NOMO-1 treated with dmso at 0.1 percent for 144 hours (cell line): ENCODE results near the gene STX4.

ENCODE experiments used
- DNase-seq: peaks from one replicate; lab custom pipeline; 2025; ENCODE audit not compliant: unreplicated experiment; lab: John Stamatoyannopoulos, UW

The STX4 gene

DNA sequence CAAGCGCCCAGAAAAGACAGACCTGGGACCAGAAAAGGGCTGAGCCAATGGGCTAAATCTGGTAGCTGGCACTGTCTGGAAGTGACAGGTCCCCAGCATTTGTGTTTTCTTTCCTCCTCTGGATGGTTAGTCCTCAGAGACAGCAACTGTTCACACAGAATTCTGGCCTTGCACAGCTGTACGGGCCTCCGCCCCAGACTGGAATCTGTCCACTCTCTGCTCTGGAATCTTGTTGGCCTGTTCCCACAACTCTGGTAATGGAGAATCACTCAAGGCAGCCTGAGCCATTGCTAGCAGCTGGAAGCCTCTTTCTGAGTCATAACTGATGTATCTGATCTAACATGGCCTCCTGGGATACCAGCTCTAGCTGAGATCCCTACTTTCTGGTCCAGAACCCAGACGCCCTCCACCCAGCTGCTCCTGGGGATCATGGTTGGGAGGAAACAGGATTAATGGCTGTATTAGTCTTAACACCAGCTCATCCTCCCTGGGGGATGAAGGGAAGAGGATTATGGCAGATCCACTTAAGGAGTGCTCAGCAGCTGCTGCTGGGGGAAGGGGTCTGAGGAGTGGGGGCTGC is 31.6 kb downstream of the STX4 start:
- no peak for DNase-seq

DNA sequence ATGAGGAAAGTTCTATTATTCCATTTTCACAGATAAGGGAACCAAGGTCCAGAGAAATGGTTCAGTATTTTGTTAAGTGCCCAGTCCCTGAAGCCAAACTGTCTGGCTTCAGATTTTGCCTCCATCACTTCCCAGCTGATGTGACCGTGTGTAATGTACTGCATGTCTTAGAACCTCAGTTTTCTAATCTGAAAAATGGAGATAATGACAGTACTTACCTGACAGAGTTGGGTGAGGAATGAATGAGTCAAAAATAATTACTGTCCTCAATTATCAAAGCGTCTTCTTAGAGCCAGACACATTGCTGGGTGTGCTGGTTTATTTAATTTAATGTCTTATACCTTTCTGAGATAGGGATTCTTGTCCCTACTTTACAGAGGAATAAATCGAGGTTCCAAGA is 34.0 kb downstream of the STX4 start:
- DNase-seq, result no peak

DNA sequence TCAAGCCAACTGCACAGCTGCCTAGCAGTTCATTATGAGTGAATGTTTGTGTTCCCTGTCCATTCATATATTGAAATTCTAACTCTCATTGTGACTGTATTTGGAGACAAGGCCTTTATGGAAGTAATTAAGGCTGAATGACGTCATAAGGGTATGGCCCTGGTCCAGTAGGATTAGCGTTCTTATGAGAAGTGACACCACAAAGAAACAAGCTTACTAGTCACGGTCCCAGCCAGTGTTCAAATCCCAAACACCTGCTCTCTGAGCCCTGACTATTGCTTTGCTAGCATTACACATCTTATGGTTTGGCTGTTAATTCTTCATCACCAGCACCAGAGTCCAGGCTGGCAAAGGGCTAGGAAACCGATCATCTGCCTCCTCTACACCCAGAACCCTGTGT is 38.5 kb downstream of the STX4 start:
- no peak for DNase-seq

DNA sequence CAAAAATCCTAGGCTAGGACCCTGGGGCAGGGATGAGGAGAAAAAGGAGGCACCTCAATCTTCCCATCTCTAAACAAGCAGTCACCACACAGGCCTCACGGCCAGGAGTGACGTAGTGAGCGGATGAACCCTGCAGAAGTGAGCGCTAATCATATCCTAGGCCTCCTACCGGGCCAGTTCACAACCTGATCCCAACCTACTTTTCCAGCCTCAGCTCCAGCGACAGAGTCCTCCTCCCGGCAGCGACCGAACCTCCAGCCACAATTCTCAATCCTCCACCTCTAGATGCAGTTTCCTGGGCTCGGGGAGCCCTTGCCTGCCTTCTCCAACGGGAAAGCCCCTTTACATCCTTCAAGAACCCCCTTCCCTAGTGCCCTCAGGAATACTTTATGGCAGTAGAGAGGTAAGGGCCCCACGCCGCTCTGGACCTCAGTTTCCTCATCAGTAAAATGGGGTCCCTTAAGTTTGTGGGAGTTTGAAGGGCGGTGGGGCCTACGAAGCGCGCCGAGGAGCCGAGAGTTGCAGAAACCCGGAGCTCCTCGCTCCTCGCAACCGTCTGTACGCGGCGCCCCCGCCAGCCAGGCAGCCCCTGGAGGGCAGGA is 39.3 kb downstream of the STX4 start:
- DNase-seq, result peak; percentile 44

DNA sequence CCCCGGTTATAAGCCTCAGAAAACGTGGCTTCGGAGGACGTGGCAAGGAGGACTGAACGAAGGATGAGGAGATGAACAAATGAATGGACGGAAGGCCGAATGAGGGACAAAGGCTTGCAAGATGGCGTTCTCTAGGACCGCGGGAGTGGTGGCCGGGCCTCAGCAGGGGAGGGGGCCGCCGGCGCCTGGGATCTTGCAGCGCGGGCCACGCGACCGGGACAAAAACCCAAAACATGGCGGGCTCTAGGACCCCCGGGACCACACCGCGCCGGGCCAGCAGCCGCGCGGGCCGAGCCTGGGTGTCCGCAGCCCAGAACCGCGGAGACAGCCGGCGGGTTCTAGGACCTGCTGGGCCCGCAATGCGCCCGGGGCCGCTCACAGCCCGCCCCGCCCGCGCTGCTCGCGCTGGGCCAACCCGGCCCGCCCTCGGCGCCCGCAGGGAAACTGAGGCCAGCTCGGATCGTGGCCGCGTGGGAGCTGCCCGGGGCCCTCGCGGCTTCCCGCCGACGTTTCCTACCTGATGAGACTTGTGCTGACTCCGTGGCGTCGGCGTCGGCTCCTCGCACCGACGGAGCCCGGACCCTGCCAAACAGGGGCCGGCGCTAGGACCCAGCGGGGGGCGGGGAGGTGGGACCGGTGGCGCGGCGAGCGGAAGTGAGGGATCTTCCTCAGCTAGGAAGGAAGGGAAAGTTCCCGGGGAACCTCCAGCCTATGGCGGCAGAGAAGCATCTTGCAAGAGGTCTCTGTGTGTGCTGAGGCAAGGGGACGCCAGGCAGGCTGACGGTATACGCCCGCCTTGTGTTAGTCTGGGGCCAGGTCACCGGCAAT is 40.0 kb downstream of the STX4 start:
- peak; percentile 75 for DNase-seq

DNA sequence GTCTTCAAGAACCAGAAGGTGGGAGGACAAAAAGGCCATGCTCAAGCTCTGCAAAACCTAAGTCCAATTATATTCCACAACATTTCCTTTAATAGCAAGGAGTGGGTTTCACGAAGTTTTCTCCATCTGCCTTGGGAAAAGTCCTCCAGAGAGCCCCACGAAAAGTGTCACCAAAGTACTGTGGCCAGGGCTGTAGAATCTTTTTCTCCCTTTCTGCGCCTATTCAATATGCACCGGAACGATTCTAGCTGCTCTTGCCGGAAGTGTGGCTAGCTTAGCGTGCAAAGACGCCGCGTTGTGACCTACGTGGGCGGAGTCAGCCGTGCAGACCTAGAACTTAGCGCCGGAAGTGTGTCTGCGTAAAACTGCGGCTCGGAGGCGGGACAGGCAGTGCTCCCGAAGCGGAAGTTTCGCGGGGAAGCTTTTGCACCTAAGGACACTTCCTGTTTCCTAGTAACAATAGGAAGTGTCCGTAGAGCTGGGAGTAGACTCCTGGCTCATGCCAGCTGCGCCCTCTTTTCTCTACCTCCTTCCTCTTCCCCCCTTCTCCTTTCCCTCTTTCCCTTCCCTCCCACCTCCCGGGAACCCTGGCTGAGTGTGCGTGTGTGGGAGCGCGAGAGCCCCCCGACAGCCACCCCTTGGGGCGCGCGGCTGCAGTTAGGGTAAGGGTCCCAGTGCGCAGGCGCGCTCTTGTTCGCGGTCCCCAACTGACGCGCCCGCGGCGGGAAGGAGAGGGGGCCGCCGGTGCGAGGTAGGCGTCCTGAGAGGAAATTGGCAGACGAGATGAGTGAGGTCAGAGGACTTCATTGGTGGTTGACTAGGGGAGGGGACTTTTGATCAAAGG is 40.8 kb downstream of the STX4 start, which contains the start of the genes ZNF646 and ZNF668:
TSS of gene ZNF646 (plus strand) at position 453 of the 844 bp plus-strand sequence. CDS start 1,903 bp downstream, outside the sequence.
TSS of gene ZNF668 (minus strand) at position 271 of the 844 bp plus-strand sequence. CDS start 9,781 bp downstream, outside the sequence.
- DNase-seq, result peak; percentile 100

DNA sequence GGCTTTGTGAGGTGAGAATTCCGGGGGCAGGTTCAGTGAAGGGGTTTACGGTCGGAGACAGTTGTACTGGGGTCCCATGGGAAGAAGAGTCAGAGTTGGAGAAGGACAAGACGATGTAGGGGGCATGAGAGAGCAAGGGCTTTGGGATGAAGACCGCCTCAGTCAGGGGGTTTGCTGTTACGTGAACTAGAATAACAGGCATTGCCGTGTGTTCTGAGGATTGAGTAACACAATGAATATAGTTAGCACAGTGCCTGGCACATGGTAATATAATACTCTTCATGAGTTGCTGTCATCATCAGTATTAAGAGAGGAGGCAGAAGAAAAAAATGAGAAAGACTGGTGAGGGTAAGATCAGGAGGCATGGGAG is 41.4 kb downstream of the STX4 start:
- no peak for DNase-seq

DNA sequence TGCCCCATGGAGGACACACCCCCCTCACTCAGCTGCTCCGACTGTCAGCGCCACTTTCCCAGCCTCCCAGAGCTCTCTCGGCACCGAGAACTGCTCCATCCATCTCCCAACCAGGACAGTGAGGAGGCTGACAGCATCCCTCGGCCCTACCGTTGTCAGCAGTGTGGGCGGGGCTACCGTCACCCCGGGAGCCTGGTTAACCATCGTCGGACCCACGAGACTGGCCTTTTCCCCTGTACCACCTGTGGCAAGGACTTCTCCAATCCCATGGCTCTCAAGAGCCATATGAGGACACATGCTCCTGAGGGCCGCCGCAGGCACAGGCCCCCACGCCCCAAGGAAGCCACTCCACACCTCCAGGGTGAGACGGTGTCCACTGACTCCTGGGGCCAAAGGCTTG is 43.0 kb downstream of the STX4 start:
- no peak for DNase-seq

DNA sequence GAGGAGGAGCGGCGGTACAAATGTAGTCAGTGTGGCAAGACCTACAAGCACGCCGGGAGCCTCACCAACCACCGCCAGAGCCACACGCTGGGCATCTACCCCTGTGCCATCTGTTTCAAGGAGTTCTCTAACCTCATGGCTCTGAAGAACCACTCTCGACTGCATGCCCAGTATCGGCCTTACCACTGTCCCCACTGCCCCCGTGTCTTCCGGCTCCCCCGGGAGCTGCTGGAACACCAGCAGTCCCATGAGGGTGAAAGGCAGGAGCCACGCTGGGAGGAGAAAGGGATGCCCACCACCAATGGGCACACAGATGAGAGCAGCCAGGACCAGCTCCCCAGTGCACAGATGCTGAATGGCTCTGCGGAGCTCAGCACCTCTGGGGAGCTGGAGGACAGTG is 43.7 kb downstream of the STX4 start:
- no peak for DNase-seq

DNA sequence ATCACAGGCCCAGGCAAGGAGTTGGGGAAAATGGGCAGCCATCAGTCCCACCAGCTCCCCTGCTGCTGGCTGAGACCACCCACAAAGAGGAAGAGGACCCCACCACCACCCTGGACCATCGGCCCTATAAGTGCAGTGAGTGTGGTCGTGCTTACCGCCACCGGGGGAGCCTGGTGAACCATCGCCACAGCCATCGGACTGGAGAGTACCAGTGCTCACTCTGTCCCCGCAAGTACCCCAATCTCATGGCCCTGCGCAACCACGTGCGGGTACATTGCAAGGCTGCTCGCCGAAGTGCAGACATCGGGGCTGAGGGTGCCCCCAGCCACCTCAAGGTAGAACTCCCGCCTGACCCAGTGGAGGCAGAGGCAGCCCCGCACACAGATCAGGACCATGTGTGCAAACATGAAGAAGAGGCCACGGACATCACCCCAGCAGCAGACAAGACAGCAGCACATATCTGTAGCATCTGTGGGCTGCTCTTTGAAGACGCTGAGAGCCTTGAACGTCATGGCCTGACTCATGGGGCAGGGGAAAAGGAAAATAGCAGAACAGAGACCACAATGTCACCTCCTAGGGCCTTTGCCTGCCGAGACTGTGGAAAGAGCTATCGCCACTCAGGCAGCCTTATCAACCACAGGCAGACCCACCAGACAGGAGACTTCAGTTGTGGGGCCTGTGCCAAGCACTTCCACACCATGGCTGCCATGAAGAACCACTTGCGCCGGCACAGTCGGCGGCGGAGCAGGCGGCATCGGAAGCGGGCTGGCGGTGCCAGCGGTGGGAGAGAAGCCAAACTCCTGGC is 44.4 kb downstream of the STX4 start:
- no peak for DNase-seq

DNA sequence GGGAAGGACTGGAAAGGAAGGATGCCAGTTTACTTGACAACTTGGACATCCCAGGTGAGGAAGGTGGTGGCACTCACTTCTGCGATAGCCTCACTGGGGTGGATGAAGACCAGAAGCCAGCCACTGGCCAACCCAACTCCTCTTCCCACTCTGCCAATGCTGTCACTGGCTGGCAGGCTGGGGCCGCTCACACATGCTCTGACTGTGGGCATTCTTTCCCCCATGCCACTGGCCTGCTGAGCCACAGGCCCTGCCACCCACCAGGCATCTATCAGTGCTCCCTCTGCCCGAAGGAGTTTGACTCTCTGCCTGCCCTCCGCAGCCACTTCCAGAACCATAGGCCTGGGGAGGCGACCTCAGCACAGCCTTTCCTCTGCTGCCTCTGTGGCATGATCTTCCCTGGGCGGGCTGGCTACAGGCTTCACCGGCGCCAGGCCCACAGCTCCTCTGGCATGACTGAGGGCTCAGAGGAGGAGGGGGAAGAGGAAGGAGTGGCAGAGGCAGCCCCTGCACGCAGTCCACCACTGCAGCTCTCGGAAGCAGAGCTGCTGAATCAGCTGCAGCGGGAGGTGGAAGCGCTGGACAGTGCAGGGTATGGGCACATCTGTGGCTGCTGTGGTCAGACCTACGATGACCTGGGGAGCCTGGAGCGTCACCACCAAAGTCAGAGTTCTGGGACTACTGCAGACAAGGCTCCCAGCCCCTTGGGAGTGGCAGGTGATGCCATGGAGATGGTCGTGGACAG is 45.4 kb downstream of the STX4 start:
- DNase-seq, result no peak

DNA sequence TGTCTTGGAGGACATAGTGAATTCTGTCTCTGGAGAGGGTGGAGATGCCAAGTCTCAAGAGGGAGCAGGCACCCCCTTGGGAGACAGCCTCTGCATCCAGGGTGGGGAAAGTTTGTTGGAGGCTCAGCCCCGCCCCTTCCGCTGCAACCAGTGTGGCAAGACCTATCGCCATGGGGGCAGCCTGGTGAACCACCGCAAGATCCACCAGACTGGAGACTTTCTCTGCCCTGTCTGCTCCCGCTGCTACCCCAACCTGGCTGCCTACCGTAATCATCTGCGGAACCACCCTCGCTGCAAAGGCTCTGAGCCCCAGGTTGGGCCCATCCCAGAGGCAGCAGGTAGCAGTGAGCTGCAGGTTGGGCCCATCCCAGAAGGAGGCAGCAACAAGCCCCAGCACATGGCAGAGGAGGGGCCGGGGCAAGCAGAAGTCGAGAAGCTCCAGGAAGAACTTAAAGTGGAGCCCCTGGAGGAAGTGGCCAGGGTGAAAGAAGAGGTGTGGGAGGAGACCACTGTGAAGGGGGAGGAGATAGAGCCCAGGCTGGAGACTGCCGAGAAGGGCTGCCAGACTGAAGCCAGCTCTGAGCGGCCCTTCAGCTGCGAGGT is 46.1 kb downstream of the STX4 start:
- peak; percentile 84 for DNase-seq

DNA sequence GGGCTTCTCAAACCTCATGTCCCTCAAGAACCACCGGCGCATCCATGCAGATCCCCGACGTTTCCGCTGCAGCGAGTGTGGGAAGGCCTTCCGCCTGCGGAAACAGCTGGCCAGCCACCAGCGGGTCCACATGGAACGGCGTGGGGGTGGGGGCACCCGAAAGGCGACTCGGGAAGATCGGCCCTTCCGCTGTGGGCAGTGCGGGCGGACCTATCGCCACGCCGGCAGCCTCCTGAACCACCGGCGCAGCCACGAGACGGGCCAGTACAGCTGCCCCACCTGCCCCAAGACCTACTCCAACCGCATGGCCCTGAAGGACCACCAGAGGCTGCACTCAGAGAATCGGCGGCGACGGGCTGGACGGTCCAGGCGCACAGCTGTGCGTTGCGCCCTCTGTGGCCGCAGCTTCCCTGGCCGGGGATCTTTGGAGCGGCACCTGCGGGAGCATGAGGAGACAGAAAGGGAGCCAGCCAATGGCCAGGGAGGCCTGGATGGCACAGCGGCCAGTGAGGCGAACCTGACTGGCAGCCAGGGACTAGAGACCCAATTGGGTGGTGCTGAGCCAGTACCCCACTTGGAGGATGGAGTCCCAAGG is 46.8 kb downstream of the STX4 start:
- no peak for DNase-seq

DNA sequence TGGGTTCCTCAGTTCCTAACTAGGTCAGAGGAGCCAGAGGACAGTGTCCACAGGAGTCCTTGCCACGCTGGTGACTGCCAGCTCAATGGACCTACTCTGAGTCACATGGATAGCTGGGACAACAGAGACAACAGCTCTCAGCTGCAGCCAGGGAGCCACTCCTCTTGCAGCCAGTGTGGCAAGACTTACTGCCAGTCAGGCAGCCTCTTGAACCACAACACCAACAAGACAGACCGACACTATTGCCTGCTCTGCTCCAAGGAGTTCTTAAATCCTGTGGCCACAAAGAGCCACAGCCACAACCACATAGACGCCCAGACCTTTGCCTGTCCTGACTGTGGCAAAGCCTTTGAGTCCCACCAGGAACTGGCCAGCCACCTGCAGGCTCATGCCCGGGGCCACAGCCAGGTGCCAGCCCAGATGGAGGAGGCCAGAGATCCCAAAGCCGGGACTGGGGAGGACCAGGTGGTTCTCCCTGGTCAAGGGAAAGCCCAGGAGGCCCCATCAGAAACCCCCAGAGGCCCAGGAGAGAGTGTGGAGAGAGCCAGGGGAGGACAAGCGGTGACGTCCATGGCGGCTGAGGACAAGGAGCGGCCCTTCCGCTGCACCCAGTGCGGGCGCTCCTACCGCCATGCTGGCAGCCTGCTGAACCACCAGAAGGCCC is 47.5 kb downstream of the STX4 start:
- DNase-seq, result no peak

DNA sequence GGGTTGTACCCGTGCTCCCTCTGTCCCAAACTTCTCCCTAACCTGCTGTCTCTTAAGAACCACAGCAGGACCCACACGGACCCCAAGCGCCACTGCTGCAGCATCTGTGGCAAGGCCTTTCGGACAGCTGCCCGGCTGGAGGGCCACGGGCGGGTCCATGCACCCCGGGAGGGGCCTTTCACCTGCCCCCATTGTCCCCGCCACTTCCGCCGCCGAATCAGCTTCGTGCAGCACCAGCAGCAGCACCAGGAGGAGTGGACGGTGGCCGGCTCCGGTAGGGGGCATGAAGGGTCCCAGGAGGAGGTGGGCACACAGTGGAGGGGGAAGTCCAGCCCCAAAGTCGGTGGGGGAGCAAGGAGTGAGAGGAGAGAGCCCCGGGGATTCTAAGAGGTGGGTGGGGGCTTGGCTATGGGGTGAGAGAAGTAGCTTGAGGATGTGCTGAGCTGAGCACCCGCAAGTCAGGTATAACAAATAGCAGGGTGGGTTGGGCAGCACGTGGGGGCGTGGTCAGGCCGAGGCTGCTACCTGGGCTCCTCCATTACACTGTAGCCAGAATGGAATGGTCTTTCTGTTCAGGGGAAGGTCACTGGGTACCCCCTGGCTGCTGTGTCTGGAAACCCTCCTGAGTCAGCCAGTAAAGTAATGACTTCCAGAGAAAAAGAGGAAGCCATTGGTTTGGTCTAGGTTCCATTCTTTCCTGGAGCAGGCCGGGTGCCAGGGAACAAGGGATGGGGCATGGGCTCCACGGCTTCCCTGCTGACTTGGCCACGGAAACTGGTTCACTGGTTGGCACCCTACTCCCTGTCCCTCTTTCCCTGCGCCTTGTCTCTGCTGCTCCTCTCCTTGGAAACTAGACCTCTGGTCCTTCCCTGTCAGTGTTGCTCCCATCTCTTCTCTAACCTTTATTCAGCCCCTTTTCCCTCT is 48.3 kb downstream of the STX4 start:
- DNase-seq, result no peak

DNA sequence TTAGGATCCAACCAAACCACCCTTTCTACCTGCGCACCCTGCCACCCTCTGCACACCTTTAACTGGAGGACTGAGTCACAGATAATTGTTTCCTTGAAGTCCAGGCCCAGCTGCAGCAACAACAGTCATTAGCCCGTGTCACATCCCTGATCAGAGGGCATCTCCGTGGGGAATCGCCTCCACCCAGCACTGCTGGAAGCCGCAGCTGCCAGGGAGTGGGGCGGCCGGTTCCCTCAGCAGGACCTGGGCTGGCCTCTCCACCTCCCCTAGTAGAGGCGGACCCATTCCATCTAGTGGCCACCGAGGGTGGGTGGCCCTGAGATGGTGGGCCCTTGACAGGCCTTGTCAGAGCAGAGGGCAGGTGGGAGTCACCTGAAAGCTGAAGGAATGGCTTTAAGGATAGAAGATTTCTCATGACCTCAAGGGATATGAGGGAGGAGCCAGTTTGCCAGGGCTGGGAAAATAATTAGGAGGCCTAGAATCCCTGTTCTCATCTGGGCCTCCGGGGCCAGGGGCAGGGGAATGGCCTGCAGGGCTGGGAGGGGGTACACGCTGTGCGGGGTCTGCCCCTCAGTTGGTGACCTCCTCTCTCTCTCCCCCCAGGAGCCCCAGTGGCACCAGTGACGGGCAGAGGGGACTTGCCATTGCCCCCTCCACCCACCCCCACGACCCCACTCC is 49.1 kb downstream of the STX4 start:
- no peak for DNase-seq

DNA sequence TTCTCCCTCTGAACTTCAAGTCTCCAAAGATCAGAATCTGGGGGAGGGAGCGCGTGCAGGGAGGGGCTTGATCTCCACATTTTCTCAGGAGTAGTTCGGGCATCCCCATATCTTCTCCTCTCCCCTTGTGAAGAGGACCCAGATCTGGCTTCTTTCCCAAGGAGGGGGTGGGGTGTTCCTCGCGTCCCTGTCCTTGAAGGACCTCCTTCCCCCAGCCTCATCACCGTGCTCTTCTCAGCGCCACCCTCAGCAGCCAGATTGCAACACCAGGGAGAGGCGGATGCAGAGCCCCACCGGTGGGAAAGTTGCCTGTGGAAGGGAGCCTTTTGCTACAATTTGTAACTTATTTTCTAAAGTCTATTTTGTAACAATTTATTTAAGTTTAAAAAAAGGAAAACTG is 49.7 kb downstream of the STX4 start:
- DNase-seq, result no peak
